Measurements from ENCODE around the gene BSCL2.

DNA sequence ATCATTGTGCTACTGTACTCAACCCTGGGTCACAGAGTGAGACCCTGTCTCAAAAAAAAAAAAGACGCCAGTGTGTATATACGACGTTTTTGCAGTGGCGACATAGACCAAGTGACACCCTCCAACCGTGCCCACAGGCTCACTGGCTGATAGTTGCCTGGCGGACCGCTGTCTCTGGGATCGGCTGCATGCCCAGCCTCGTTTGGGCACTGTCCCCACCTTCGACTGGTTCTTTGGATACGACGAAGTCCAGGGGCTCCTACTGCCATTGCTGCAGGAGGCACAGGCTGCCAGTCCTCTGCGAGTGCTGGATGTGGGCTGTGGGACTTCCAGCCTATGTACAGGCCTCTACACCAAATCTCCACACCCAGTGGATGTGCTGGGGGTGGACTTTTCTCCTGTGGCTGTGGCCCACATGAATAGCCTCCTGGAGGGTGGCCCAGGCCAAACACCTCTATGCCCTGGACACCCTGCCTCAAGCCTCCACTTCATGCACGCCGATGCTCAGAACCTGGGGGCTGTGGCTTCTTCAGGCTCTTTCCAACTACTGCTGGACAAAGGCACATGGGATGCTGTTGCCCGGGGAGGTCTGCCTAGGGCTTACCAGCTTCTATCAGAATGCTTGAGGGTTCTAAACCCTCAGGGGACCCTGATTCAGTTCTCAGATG is 40.8 kb downstream of the BSCL2 start:
- TF ChIP-seq CTCF (IDR thresholded peaks at IDR 0.05; ENCODE audit: low read depth, low read length) = no peak
- TF ChIP-seq EZH2phosphoT487 (IDR thresholded peaks at IDR 0.05; ENCODE audit: low read depth) = no peak
